ENCODE measurements around the gene APRT. TPM values are rescaled to one million over a fixed set of nuclear protein-coding genes. Genes with fewer than 3 reads are reported as not detected.
"Not testable (repeated sequence)": the region's sequence is repeated elsewhere in the genome, so short reads cannot be mapped to it uniquely, and the experiment has no call there.

Gene APRT
- total RNA-seq, 1 experiment from 2014 or later, result 350 TPM

DNA sequence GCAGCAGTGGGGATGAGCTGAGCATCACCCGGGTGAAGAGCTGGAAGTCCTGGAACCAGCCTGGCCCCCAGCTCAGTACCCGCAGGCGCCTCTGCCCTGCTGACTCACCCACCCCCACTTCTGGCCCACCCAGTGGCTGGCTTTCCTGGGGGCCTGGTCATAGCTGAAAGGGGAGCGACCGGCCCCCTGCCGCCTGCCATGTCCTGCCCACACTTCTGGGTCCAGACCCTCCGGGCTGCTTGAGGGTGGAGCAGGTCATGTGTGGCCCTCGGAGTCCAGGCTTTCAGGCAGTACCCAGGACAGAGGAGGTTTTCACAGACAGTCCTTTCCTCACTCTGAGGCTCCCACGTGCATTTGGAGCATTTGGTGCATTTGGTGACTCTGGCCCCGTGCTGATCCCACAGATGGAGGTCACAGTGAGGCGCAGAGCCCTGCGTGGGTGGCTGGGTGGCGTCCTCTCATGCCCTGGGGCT is 19.6 kb downstream of the APRT start:
- no TSS peak for BruUV-seq (replicated peaks)

DNA sequence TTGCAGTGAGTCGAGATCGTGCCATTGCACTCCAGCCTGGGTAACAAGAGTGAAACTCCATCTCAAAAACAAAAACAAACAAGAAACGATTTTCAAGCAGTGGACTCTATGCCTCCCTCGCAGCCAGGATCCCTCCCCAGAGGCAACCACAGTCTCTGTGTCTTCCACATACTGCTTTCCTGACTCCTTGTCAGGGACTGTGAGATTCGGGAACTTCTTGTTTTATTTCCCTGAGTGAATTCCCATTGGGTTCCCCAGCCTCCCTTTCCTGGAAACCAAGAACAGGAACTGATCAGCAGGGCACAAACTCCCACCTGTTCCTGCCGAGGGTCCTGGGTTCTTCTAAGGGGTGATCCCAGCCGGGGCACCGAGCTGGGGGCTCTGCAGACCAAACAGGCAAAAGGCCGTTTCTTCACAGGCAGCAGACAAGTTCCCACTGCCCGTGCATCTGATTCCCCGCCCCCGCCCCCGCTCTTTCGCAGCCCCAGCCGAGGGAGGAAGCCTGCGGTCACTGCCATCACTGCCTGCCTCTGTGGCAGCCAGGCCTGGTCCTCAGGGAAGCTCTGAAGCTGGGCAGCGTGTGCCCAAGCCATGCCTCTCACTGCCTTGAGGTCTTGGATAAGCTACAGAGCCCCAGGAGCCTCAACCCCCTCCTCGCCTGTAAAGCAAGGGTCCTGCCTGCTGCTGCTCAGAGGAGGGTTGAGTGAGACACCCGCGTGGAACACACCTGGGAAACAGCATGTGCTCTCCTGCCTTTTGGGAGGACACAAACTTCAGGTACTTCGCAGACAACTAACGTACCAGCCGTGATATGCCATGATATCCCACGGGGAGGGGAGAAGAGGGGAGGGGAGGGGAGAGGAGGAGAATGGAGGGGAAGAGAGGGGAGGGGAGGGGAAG is 21.2 kb downstream of the APRT start:
- CTCF ChIA-PET, result no interaction called here
- H3K4me1 ChIP-seq (ENCODE audit: insufficient read depth, low read length), result no peaks in the 10 kb centered on the region
- no TSS peak for BruUV-seq (replicated peaks)
- H3K9me3 ChIP-seq (ENCODE audit: low read length), result no peaks in the 10 kb centered on the region
- no peak overlapping the region for H3K4me2 ChIP-seq (ENCODE audit: low read length)
- no peak for TF ChIP-seq EZH2 (IDR thresholded peaks at IDR 0.05; ENCODE audit: low read length, unreplicated experiment)
- TF ChIP-seq, protein P1, sequence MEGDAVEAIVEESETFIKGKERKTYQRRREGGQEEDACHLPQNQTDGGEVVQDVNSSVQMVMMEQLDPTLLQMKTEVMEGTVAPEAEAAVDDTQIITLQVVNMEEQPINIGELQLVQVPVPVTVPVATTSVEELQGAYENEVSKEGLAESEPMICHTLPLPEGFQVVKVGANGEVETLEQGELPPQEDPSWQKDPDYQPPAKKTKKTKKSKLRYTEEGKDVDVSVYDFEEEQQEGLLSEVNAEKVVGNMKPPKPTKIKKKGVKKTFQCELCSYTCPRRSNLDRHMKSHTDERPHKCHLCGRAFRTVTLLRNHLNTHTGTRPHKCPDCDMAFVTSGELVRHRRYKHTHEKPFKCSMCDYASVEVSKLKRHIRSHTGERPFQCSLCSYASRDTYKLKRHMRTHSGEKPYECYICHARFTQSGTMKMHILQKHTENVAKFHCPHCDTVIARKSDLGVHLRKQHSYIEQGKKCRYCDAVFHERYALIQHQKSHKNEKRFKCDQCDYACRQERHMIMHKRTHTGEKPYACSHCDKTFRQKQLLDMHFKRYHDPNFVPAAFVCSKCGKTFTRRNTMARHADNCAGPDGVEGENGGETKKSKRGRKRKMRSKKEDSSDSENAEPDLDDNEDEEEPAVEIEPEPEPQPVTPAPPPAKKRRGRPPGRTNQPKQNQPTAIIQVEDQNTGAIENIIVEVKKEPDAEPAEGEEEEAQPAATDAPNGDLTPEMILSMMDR (conservative IDR thresholded peaks at IDR 0.05; ENCODE audit: low read depth, low read length), result no peak
- no peak for TF ChIP-seq EZH2phosphoT487 (IDR thresholded peaks at IDR 0.05; ENCODE audit: borderline replicate concordance, low read length)
- intact Hi-C loops (cut with micrococcal nuclease), result no loop called here
- no peak overlapping the region for H3K27ac ChIP-seq (ENCODE audit: low read length)
- DNase-seq (no peak), ATAC-seq (no peak)
- H3K9ac ChIP-seq (ENCODE audit: low read length), result no peak overlapping the region
- H3K36me3 ChIP-seq (ENCODE audit: low read depth, low read length), result no peaks in the 10 kb centered on the region
- H3K4me3 ChIP-seq (ENCODE audit: low read length), result no peak overlapping the region
- no peak overlapping the region for H2AFZ ChIP-seq (ENCODE audit: low read length)
- H3K79me2 ChIP-seq (ENCODE audit: low read length), result no peaks in the 10 kb centered on the region
- H3K27me3 ChIP-seq (ENCODE audit: low read length), result no peaks in the 10 kb centered on the region
- H3K9me2 ChIP-seq (replicated peaks; ENCODE audit: low read length), result no peaks in the 10 kb centered on the region
- no peaks in the 10 kb centered on the region for H4K20me1 ChIP-seq (ENCODE audit: low read length)
- POLR2A ChIA-PET (ENCODE audit: unreplicated experiment), result interaction anchor here (0.6 kb wide), 1 partner anchor 20 kb away, joined by 3 read pairs; no protein-coding TSS in a partner anchor
- H3F3A ChIP-seq (ENCODE audit: low read length, unreplicated experiment), result no peaks in the 10 kb centered on the region

More for the DNA sequence above, 19.6 kb downstream of the APRT start:
- Histone ChIP-seq H3K9ac (ENCODE audit: low read length) (no peak overlapping the region), H3K9me2 (replicated peaks; ENCODE audit: low read length) (no peaks in the 10 kb centered on the region), H3K79me2 (ENCODE audit: low read length) (no peaks in the 10 kb centered on the region), H3K27ac (ENCODE audit: low read length) (no peak overlapping the region), H3K4me3 (ENCODE audit: low read length) (no peak overlapping the region), H3K9me3 (ENCODE audit: low read length) (no peaks in the 10 kb centered on the region), H3K4me1 (ENCODE audit: insufficient read depth, low read length) (no peaks in the 10 kb centered on the region), H3K4me2 (ENCODE audit: low read length) (no peak overlapping the region), H3K36me3 (ENCODE audit: low read depth, low read length) (no peaks in the 10 kb centered on the region), H2AFZ (ENCODE audit: low read length) (no peak overlapping the region), H4K20me1 (ENCODE audit: low read length) (no peaks in the 10 kb centered on the region), H3F3A (ENCODE audit: low read length, unreplicated experiment) (no peaks in the 10 kb centered on the region), H3K27me3 (ENCODE audit: low read length) (no peaks in the 10 kb centered on the region)
- no peak for DNase-seq
- ChIA-PET POLR2A (ENCODE audit: unreplicated experiment) (interaction anchor here (0.6 kb wide), 1 partner anchor 20 kb away, joined by 3 read pairs; no protein-coding TSS in a partner anchor), CTCF (no interaction called here)
- no peak for ATAC-seq
- intact Hi-C loops (cut with micrococcal nuclease), result no loop called here
- TF ChIP-seq, protein P1 (conservative IDR thresholded peaks at IDR 0.05; ENCODE audit: low read depth, low read length), result no peak
- TF ChIP-seq EZH2phosphoT487 (IDR thresholded peaks at IDR 0.05; ENCODE audit: borderline replicate concordance, low read length) (no peak), EZH2 (IDR thresholded peaks at IDR 0.05; ENCODE audit: low read length, unreplicated experiment) (no peak)

DNA sequence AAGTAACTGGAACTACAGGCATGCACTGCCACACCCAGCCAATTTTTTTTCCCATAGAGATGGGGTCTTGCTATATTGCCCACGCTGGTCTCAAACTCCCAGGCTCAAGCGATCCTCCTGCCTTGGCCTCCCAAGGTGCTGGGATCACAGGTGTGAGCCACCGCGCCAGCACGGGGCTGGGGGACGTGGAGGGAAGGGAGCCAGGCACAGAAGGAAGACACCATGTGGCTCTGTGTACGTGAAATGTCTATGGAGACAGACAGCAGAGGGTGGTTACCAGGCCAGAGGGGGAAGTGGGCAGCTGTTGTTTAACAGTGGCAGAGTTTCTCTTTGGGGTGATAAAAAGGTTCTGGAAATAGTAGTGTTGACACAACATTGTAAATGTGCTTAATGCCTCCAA is 22.1 kb downstream of the APRT start:
- H2AFZ ChIP-seq (ENCODE audit: low read length), result no peak overlapping the region
- no peaks in the 10 kb centered on the region for H3K4me1 ChIP-seq (ENCODE audit: insufficient read depth, low read length)
- no peak overlapping the region for H3K9ac ChIP-seq (ENCODE audit: low read length)
- DNase-seq, result no peak
- H3K9me3 ChIP-seq (ENCODE audit: low read length), result no peaks in the 10 kb centered on the region
- ChIA-PET CTCF (no interaction called here), POLR2A (ENCODE audit: unreplicated experiment) (no interaction called here)
- no peak for ATAC-seq
- intact Hi-C loops (cut with micrococcal nuclease), result no loop called here
- no peak overlapping the region for H3K4me3 ChIP-seq (ENCODE audit: low read length)
- no peaks in the 10 kb centered on the region for H3K9me2 ChIP-seq (replicated peaks; ENCODE audit: low read length)
- no peaks in the 10 kb centered on the region for H4K20me1 ChIP-seq (ENCODE audit: low read length)
- peaks cover 3% of the 10 kb centered on the region for H3K79me2 ChIP-seq (ENCODE audit: low read length)
- no peaks in the 10 kb centered on the region for H3K36me3 ChIP-seq (ENCODE audit: low read depth, low read length)
- H3K4me2 ChIP-seq (ENCODE audit: low read length), result no peak overlapping the region
- H3K27me3 ChIP-seq (ENCODE audit: low read length), result no peaks in the 10 kb centered on the region
- BruUV-seq (replicated peaks), result no TSS peak
- TF ChIP-seq EZH2phosphoT487 (IDR thresholded peaks at IDR 0.05; ENCODE audit: borderline replicate concordance, low read length), result no peak
- TF ChIP-seq, protein P1 (conservative IDR thresholded peaks at IDR 0.05; ENCODE audit: low read depth, low read length), result no peak
- H3K27ac ChIP-seq (ENCODE audit: low read length), result no peak overlapping the region
- H3F3A ChIP-seq (ENCODE audit: low read length, unreplicated experiment), result no peaks in the 10 kb centered on the region

DNA sequence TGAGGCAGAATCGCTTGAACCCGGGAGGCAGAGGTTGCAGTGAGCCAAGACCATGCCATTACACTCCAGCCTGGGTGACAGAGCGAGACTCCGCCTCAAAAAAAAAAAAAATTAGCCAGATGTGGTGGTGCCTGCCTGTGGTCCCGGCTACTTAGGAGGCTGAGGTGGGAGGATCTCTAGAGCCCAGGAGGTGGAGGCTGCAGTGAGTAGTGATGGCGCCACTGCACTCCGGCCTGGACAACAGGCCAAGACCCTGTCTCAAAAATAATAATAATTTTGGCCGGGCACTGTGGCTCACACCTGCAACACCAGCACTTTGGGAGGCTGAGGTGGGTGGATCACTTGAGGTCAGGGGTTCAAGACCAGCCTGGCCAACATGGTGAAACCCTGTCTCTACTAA is 23.0 kb downstream of the APRT start:
- DNase-seq; ATAC-seq; H3K36me3 ChIP-seq (ENCODE audit: low read depth, low read length); POLR2A ChIA-PET (ENCODE audit: unreplicated experiment); H4K20me1 ChIP-seq (ENCODE audit: low read length); H3K4me2 ChIP-seq (ENCODE audit: low read length); CTCF ChIA-PET; H3K4me3 ChIP-seq (ENCODE audit: low read length); H3K9ac ChIP-seq (ENCODE audit: low read length); H3K27ac ChIP-seq (ENCODE audit: low read length); H3F3A ChIP-seq (ENCODE audit: low read length, unreplicated experiment); intact Hi-C loops (cut with micrococcal nuclease); H3K4me1 ChIP-seq (ENCODE audit: insufficient read depth, low read length); H3K9me2 ChIP-seq (replicated peaks; ENCODE audit: low read length); H3K27me3 ChIP-seq (ENCODE audit: low read length); H2AFZ ChIP-seq (ENCODE audit: low read length); H3K9me3 ChIP-seq (ENCODE audit: low read length); BruUV-seq (replicated peaks): not testable (repeated sequence)
- peaks cover 12% of the 10 kb centered on the region for H3K79me2 ChIP-seq (ENCODE audit: low read length)
